ENCODE data around the gene HSFX3. TPM values are rescaled to one million over a fixed set of nuclear protein-coding genes. Genes with fewer than 3 reads are reported as not detected.
"Not testable (repeated sequence)": the region's sequence is repeated elsewhere in the genome, so short reads cannot be mapped to it uniquely, and the experiment has no call there.

HSFX3 gene, protein sequence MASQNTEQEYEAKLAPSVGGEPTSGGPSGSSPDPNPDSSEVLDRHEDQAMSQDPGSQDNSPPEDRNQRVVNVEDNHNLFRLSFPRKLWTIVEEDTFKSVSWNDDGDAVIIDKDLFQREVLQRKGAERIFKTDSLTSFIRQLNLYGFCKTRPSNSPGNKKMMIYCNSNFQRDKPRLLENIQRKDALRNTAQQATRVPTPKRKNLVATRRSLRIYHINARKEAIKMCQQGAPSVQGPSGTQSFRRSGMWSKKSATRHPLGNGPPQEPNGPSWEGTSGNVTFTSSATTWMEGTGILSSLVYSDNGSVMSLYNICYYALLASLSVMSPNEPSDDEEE
- not detected for polyA plus RNA-seq

DNA sequence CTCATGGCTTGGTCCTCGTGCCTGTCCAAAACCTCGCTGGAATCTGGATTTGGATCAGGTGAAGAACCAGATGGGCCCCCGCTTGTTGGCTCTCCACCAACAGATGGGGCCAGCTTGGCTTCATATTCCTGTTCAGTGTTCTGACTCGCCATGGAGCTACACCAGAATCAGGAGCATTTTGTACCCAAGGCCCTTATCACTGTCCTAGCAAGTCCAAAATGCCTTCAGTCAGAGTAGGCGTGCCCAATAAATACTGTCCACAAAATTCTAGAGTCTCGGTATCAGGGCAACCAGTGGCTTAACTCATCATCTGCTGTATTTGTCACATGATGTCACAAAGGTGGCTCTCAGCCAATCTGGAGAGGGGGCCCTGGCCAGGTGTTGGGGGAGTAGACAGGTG lies at the start of gene HSFX3:
Gene HSFX3 (minus strand): TSS at position 224 of the 400 bp plus-strand sequence. CDS start 72 bp downstream, at position 152.
- 80% methylated on average over 1 of the region's 6 CpGs; no CpG with 5 or more reads in 2 of the 3 donors for WGBS, 3 donors
- H3K27ac ChIP-seq (ENCODE audit: low read depth, low read length): not testable (repeated sequence)

DNA sequence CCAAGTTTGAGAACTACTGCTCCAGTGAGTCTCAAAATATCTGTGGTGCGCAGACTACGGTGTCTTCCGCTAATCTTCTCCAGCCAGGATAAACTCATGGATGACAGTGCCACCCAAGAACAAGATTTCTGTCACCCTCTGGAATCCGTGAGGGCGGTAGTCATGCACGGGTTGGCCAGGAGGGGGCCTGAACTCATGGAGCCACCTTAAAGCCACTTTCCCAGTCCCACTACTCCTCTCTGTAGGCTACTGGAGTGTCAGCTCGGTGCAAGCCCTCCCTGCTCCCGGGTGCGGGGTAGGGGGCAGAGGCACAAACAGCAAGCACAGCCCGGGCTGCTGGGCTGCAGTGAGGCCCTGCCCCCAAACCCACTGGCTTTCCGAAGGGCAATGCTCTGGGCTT lies 48.9 kb upstream of the HSFX3 start:
- 37 to 56% (median 37%) methylated on average over 3 of the region's 11 CpGs for WGBS, 3 donors
- H3K27ac ChIP-seq (ENCODE audit: low read depth, low read length): not testable (repeated sequence)

- WGBS, 3 donors: no CpG with 5 or more reads among the region's 7 CpGs
- not testable (repeated sequence) for H3K27ac ChIP-seq (ENCODE audit: low read depth, low read length)
These were observed 46.2 kb upstream of the HSFX3 start for GRCh38 chrX:149595943-149596342.

DNA sequence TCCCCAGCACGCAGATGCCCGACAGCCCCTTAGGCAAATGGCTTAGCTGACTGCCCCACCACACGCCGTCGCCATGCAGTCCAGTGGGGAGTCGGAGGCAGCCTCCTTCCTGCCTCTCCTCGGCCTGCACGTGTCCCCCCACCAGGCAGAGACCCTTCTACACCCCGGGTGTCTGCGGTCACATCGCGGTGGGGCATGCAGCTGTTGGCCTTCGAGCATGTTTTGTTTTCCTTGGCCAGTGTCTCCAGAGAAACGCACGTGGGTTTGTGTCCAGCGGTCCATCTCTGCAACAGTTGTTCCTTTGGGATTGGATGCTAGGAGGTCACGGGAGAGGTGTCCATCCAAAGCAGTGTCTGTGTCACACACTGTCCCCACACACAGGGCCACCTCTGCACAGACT lies 45.5 kb upstream of the HSFX3 start, which contains the start of gene HSFX2:
Gene HSFX2 (minus strand): TSS at position 101 of the 400 bp plus-strand sequence. CDS start 614 bp downstream, outside the sequence.
- not testable (repeated sequence) for H3K27ac ChIP-seq (ENCODE audit: low read depth, low read length)
- no CpG with 5 or more reads among the region's 17 CpGs for WGBS, 3 donors

DNA sequence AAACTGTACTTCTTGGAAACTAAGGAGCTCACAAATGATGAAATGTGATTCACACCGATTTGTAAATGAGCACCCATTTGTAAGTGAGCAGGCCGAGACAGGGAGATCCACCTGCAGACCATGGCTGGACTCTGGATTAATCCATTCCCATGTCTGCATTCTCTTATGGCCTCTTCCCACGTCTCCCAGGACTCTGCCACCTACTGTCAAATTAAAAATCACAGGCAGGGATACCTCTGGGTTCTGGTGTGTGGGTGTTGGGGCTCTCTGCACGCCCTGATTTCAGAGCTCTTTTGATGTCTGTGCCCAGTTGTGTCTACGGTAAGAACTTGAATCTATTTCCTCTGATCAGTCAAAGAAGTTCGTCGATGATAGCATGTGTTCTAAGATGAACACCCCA lies 41.3 kb upstream of the HSFX3 start:
- WGBS, 3 donors: no CpG with 5 or more reads among the region's 7 CpGs
- not testable (repeated sequence) for H3K27ac ChIP-seq (ENCODE audit: low read depth, low read length)

DNA sequence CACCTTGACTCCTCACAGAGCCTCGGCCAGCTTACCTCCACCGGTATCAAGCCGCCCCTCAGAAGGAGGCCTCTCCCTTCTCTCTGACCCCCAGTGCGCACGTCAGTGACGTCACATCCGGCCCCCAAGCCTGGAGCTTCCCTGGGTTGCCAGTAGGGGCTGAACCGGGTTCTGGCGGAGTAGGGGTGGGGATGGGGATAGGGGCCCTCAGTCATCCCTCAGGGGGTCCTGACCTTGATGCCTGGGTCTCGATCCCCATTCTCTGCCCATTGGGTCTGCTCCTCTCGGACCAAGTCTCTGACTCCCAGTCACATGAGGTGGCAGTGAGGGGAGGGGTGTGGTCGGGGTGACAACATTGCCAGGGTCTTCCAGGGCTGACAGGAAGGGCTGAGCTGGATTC lies 37.6 kb upstream of the HSFX3 start, which contains the start of gene MAGEA9B:
Gene MAGEA9B (minus strand): TSS at position 101 of the 400 bp plus-strand sequence. CDS start 4,280 bp downstream, outside the sequence.
- WGBS, 3 donors: no CpG with 5 or more reads among the region's 12 CpGs
- H3K27ac ChIP-seq (ENCODE audit: low read depth, low read length): not testable (repeated sequence)

GRCh38 chrX:149585631-149586030 lies 35.9 kb upstream of the HSFX3 start:
- H3K27ac ChIP-seq (ENCODE audit: low read depth, low read length): not testable (repeated sequence)
- 95 to 96% methylated on average over 3 to 4 of the region's 17 CpGs; no CpG with 5 or more reads in 1 of the 3 donors for WGBS, 3 donors

DNA sequence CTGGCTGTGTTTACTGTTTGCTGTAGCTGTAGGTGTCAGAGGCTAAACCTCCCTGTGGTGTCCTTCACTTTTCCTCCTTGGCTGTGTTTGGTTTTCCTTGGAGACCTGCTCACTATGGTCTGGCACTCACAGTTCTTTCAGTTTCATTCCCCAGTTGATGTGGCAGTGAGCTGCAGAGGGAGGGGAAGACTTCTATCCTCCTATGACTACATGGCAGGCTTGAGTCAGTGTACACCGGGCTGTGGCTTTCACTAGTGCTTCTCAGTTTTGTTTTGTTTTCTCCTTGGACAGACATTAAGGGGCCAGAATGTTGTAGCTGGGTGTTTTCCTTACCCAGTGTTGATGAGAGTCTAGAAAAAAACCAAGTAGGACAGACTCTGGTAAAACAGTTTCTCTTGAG lies 23.7 kb upstream of the HSFX3 start:
- H3K27ac ChIP-seq (ENCODE audit: low read depth, low read length): not testable (repeated sequence)
- no CpG with 5 or more reads among the region's 1 CpG for WGBS, 3 donors

- 23 to 45% methylated on average over 1 of the region's 1 CpG; no CpG with 5 or more reads in 1 of the 3 donors for WGBS, 3 donors
- no peak overlapping the region for H3K27ac ChIP-seq (ENCODE audit: low read depth, low read length)
These were observed 23.0 kb upstream of the HSFX3 start for GRCh38 chrX:149572743-149573142.

DNA sequence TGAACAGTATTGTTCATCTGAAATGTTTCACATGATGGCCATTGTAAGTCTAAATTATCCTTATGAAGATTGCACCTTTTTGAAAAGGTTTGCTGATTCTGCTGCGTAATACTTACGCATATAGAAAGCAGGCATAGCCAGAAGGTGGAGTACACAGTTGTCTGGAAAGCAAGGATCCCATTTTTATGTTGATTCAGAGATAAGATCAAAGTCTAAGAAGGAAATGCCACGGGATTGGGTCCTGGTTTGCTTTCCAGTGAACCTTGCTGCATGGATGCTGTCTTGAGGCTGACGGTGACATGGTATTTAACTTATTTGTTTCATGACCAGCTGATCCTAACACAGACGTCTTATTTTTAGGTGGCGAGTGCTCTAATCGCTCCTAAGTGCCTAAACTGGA lies 22.0 kb upstream of the HSFX3 start:
- no peak overlapping the region for H3K27ac ChIP-seq (ENCODE audit: low read depth, low read length)
- 69 to 86% methylated on average over 7 of the region's 7 CpGs; no CpG with 5 or more reads in 1 of the 3 donors for WGBS, 3 donors

GRCh38 chrX:149570668-149571067 lies 20.9 kb upstream of the HSFX3 start:
- no peak overlapping the region for H3K27ac ChIP-seq (ENCODE audit: low read depth, low read length)
- 64 to 65% methylated on average over 6 of the region's 6 CpGs; no CpG with 5 or more reads in 1 of the 3 donors for WGBS, 3 donors

- 54 to 68% methylated on average over 2 of the region's 2 CpGs; no CpG with 5 or more reads in 1 of the 3 donors for WGBS, 3 donors
These were observed 20.0 kb upstream of the HSFX3 start for GRCh38 chrX:149569770-149570169.

DNA sequence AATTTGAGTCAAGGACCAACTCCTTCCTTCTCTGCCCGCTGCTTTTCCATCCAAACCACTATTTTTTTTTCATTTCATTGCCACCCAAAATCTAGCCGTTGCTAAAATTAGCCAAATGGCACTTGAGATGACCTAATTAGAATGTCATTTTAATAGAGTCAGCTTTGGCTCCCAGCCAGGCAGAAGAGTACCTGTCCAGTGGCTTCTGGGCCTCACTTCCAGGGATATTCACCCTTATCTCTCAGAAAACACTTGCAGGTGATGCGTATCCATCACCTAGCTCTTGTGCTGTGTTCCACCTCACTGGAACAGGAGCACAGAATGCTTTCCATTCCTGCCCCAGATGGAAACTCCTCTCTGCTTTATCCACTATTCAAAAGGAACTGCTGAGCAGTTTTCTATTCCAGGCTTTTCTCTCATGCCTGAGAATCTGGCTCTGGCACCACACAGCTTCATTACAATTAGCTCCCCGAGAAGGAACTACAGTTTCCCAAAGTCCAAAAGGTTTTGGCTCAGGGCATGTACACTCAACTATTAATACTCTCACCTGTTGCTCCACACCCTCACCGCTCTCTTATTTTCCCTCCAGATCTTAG lies 19.1 kb upstream of the HSFX3 start:
- 67 to 86% methylated on average over 5 of the region's 5 CpGs; no CpG with 5 or more reads in 1 of the 3 donors for WGBS, 3 donors
- no peak overlapping the region for H3K27ac ChIP-seq (ENCODE audit: low read depth, low read length)

More at GRCh38 chrX:149569770-149570169, 20.0 kb upstream of the HSFX3 start:
- no peak overlapping the region for H3K27ac ChIP-seq (ENCODE audit: low read depth, low read length)

GRCh38 chrX:149567621-149568417 lies 18.1 kb upstream of the HSFX3 start:
- 82 to 90% methylated on average over 7 of the region's 7 CpGs; no CpG with 5 or more reads in 1 of the 3 donors for WGBS, 3 donors
- H3K27ac ChIP-seq (ENCODE audit: low read depth, low read length): no peak overlapping the region

DNA sequence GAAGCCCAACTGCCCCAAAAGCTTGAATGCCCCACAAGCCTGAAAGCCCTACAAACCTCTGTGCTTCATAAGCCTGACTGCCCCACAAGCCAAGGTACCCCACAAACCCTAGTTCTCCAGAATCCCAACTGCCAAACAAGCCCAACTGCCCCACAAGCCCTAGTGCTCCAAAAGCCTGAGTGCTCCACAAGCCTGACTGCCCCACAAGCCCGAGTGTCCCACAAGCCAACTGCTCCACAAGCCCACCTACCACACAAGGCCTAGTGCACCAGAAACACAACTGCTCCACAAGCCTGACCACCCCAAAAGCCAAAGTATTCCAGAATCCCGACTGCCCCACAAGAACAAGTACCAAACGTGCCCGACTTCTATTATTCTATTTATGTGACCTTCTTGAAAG lies 13.6 kb upstream of the HSFX3 start:
- WGBS, 3 donors: 81 to 91% methylated on average over 4 of the region's 4 CpGs; no CpG with 5 or more reads in 1 of the 3 donors
- H3K27ac ChIP-seq (ENCODE audit: low read depth, low read length): no peak overlapping the region

GRCh38 chrX:149555251-149555650 lies 5.5 kb upstream of the HSFX3 start:
- WGBS, 3 donors: no CpG with 5 or more reads among the region's 4 CpGs
- H3K27ac ChIP-seq (ENCODE audit: low read depth, low read length): not testable (repeated sequence)

DNA sequence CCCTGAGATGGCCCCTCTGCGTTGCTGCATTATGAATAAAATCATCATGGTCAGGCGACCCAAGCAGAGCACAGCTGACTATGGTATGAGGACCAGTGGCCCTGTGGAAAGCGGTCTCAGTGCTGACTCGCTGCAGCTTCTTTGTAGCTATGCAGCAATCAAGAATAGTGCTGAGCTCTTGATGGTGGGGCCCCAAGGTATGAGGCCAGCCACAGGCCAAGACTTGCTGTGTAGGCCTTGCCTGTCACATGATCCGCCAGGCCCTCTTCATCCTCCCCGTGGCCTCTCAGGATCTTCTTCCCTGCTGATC lies 2.2 kb upstream of the HSFX3 start:
- WGBS, 3 donors: 95% methylated on average over 2 of the region's 6 CpGs; no CpG with 5 or more reads in 2 of the 3 donors
- H3K27ac ChIP-seq (ENCODE audit: low read depth, low read length): not testable (repeated sequence)

DNA sequence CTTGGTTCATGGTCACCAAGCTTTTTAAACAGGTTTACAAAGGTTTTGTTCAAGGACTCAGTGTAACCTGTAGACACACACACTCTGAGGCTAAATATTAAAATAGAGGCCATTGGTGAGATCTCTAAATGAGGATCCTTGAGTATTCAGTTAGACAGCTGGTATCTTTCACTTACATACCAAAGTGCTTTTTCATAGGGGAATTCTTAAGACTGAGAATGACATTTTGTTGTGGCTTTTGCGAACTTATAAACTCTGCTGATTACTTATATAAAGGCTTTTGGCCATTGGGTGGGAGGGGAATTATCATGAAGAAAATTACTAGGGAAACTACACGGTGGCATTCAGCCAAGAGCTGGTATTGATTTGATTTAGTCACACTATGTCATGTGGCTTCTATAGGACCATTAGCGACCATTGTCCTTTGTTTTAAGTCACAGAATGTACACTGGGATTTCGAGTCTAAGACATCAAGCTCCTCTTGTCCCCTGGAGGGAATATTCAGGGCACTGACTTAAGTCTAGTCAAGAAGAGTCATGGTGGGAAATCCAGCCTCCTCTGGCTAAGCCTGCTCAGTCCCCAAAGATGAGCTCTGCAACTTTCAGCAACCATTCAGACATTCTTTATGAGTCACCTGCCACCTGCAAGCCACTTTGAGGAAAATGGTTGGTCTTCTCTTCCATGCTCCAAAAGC lies 1.7 kb upstream of the HSFX3 start:
- H3K27ac ChIP-seq (ENCODE audit: low read depth, low read length): not testable (repeated sequence)
- WGBS, 3 donors: no CpG with 5 or more reads among the region's 4 CpGs
